HG02588 (cell line): ENCODE data around the gene PGLYRP4.

Experiments used
- ATAC-seq: cut with Tn5 transposase; IDR thresholded peaks from one replicate; pipeline ENCODE4 v1.9.1; 2021; ENCODE audit warnings: mild to moderate bottlenecking, moderate library complexity; ENCODE audit not compliant: unreplicated experiment

Gene PGLYRP4

GRCh38 chr1:153293480-153293775, 55.2 kb downstream of the PGLYRP4 start:
- no peak for ATAC-seq

GRCh38 chr1:153292740-153293479, 55.7 kb downstream of the PGLYRP4 start:
- no peak for ATAC-seq

- ATAC-seq, result no peak
Measured at GRCh38 chr1:153292185-153292584, 56.5 kb downstream of the PGLYRP4 start.

- peak; percentile 53 for ATAC-seq
Measured at GRCh38 chr1:153291514-153291913, 57.1 kb downstream of the PGLYRP4 start.

GRCh38 chr1:153288634-153289275, 59.9 kb downstream of the PGLYRP4 start:
- ATAC-seq, result no peak
